Heart right ventricle (tissue), 16 donors: ENCODE measurements around the gene EPN3. TPM values are rescaled to one million over a fixed set of nuclear protein-coding genes. Genes with fewer than 3 reads are reported as not detected.

ENCODE experiments used
- ATAC-seq, 8 donors: fragments of 200-7000 bp; cut with Tn5 transposase; one replicate each; pipeline ENCODE4 v1.9.1; 2020; ENCODE audit warnings: mild to moderate bottlenecking in 8 of 8, moderate library complexity in 8 of 8, moderate number of reproducible peaks in 1 of 8
- DNase-seq, 2 donors: peaks; one replicate each; pipeline ENCODE4 v3.0.0-alpha.2; 2020
- H3K27ac ChIP-seq, 10 donors: fragments of 200-600 bp; sonication (generic) in 2 of 10; one replicate each; pipeline versions ENCODE4 v1.5.0 to v1.8.0; 2020 to 2022; ENCODE audit warnings: mild to moderate bottlenecking in 3 of 10
- H3K27me3 ChIP-seq, 7 donors: fragments of 200-600 bp; one replicate each; pipeline ENCODE4 v1.8.0; 2021 to 2022; ENCODE audit warnings: mild to moderate bottlenecking in 2 of 7
- H3K36me3 ChIP-seq, 9 donors: fragments of 200-600 bp; sonication (generic) in 1 of 9; one replicate each; pipeline versions ENCODE4 v1.5.0 to v1.8.0; 2020 to 2022; ENCODE audit warnings: mild to moderate bottlenecking in 2 of 9
- H3K4me1 ChIP-seq, 9 donors: fragments of 200-600 bp; sonication (generic) in 1 of 9; one replicate each; pipeline versions ENCODE4 v1.5.0 to v1.8.0; 2020 to 2022; ENCODE audit warnings: mild to moderate bottlenecking in 4 of 9
- H3K4me3 ChIP-seq, 10 donors: fragments of 200-600 bp; sonication (generic) in 2 of 10; one replicate each; pipeline versions ENCODE4 v1.5.0 to v1.8.0; 2020 to 2022; ENCODE audit warnings: mild to moderate bottlenecking in 7 of 10, moderate library complexity in 2 of 10
- H3K9me3 ChIP-seq, 11 donors: fragments of 200-600 bp in 10 of 11; sonication (generic) in 2 of 11; one replicate each; pipeline versions ENCODE4 v1.5.0 to v1.8.0; 2013 to 2022; ENCODE audit warnings: mild to moderate bottlenecking in 2 of 11, control low read depth in 1 of 11, moderate library complexity in 1 of 11
- CTCF ChIP-seq, 9 donors: fragments of 200-600 bp; sonication (generic) in 2 of 9; IDR thresholded peaks; one replicate each; pipeline versions ENCODE4 v1.5.0 to v1.8.0; 2021 to 2022; ENCODE audit warnings: antibody characterized with exemption in 9 of 9, mild to moderate bottlenecking in 5 of 9, moderate library complexity in 1 of 9
- WGBS, 2 donors: extraction: QIAGEN DNeasy Blood & Tissue Kit; methylation state at CpG; one replicate each; pipeline ENCODE4 v1.1.7; 2013; ENCODE audit warnings: inconsistent platforms in 1 of 2; 5-methylcytosine and 5-hydroxymethylcytosine counted together
- intact Hi-C, 10 donors: fragments of 100-400 bp; cut with DNase I; formaldehyde crosslinking; loops; one replicate each; pipeline versions ENCODE4 v1.11.1 to v1.14.2; 2022
- polyA plus RNA-seq, 2 donors: library from polyadenylated mRNA; stranded (reverse); fragments of 200-250 nt; gene quantifications; one replicate each; pipeline ENCODE4 v1.2.3, GENCODE V29; 2013
- total RNA-seq, 10 donors: library from RNA; stranded (reverse); fragmentation: NEBNext Ultra II Directional in 3 of 10; extraction: Animal tissue kit (Norgen Biotek cat#: 25700) in 3 of 10; gene quantifications; one replicate each; pipeline versions ENCODE4 v1.2.1 to v1.2.4, GENCODE V29; 2021 to 2023
- donor health status: Arrhythmogenic right ventricular cardiomyopathy.
- donor health status: ischemic (EF 13 %, LVEDD 7.1; RV severe dilation, severe dysfunction).
- donor health status: healthy with polysubstance abuse.
- donor health status: DM: no; HTN: yes; CAD: no.
- donor health status: DM: no; HTN: no; CAD: no.
- donor health status: ischemic (EF 25% LVEDD 6.9; RV normal size, moderate dysfunction).
- donor health status: ischemic (EF 25% LVEDD 5.7; RV mildly dilated, moderate dysfunction).
- donor health status: healthy.
- donor health status: DM: yes; HTN: yes; CAD: no.
- donor health status: Ischemic cardiomyopathy.
- donor health status: ischemic (EF 35%, LVEDD 5.7; RV mildly dilated, moderate dysfunction).
- donor health status: nonischemic (EF 11% LVEDD 7.7; RV severe dilation, severe dysfunction).
- donor health status: DM: yes; HTN: yes; CAD: no.
- donor health status: PGD.
- donor health status: ischemic (EF 29% LVEDD 5.4; RV normal size, mild dysfunction).
- donor health status: nonischemic (EF 23%, LVEDD 6.1; RV moderate dilation, normal function).

EPN3 gene
- total and polyA plus RNA-seq, 12 donors = 3.0 to 21.5 (median 10.1) TPM

- DNase-seq (no peak), ATAC-seq (no peak)
- Histone ChIP-seq H3K9me3 (no peaks in the 10 kb centered on the region), H3K4me1 (peaks cover 0 to 20% (median 11%) of the 10 kb centered on the region in 9 donors), H3K27me3 (peaks cover 0 to 4% (median 0%) of the 10 kb centered on the region in 7 donors), H3K4me3 (no peak overlapping the region), H3K36me3 (no peaks in the 10 kb centered on the region), H3K27ac (no peak overlapping the region)
- no peak for TF ChIP-seq CTCF (IDR thresholded peaks at IDR 0.05)
- 94 to 95% methylated on average over 12 of the region's 12 CpGs for WGBS, 2 donors
- intact Hi-C loops = no loop called here
Measured at GRCh38 chr17:50581316-50581715, 48.8 kb downstream of the EPN3 start.

- DNase-seq = peak; percentile 27 to 41
- peak overlapping the region in 7 of 10 donors; percentile 29 to 78 (median 60) for H3K27ac ChIP-seq
- H3K4me3 ChIP-seq = no peak overlapping the region
- peaks cover 0 to 20% (median 11%) of the 10 kb centered on the region in 9 donors for H3K4me1 ChIP-seq
- no peaks in the 10 kb centered on the region for H3K36me3 ChIP-seq
- H3K27me3 ChIP-seq = peaks cover 0 to 3% (median 0%) of the 10 kb centered on the region in 7 donors
- WGBS, 2 donors = 44 to 60% methylated on average over 2 of the region's 2 CpGs
- intact Hi-C loops = no loop called here
- ATAC-seq = peak; percentile 54 to 88 (median 74)
- H3K9me3 ChIP-seq = no peaks in the 10 kb centered on the region
- no peak for TF ChIP-seq CTCF (IDR thresholded peaks at IDR 0.05)
Measured at GRCh38 chr17:50582741-50583140, 50.2 kb downstream of the EPN3 start.

GRCh38 chr17:50583641-50584040, 51.1 kb downstream of the EPN3 start:
- Histone ChIP-seq H3K4me1 (peaks cover 3 to 24% (median 16%) of the 10 kb centered on the region in 9 donors), H3K4me3 (peak overlapping the region in 3 of 10 donors; percentile 6 to 15 (median 12))
- 40 to 54% methylated on average over 7 of the region's 7 CpGs for WGBS, 2 donors

DNA sequence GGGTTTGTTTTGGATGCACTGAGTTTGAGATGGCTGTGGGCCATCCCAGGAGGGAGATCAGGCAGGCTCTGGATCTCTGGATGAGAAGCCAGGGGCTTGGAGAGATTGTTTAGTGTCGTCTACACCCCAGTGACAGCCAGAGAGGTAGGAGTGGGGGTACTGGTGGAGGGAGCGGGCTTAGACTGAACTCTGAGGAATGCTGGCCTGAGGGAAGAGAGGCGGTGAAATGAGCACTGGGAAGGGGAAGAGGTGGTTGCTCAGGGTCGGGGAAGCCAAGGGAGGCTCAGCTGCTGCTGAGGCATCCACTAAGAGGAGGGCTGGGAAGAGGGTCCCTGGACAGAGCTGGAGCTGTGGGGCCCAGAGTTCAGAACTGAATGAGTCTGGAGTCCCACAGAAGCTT, 51.6 kb downstream of the EPN3 start:
- H3K36me3 ChIP-seq = no peaks in the 10 kb centered on the region
- peaks cover 5 to 29% (median 20%) of the 10 kb centered on the region in 9 donors for H3K4me1 ChIP-seq
- H3K4me3 ChIP-seq = peak overlapping the region in 3 of 10 donors; percentile 6 to 15 (median 12)
- TF ChIP-seq CTCF (IDR thresholded peaks at IDR 0.05) = no peak
- H3K27ac ChIP-seq = peak overlapping the region in 8 of 10 donors; percentile 12 to 78 (median 60)
- no peak for DNase-seq
- intact Hi-C loops = no loop called here
- ATAC-seq = peak in 2 of 8 donors; percentile 7 to 18
- peaks cover 0 to 3% (median 0%) of the 10 kb centered on the region in 7 donors for H3K27me3 ChIP-seq
- WGBS, 2 donors = 39 to 60% methylated on average over 4 of the region's 4 CpGs
- H3K9me3 ChIP-seq = no peaks in the 10 kb centered on the region

More at GRCh38 chr17:50583641-50584040, 51.1 kb downstream of the EPN3 start:
- ATAC-seq (peak; percentile 53 to 84 (median 75)), DNase-seq (peak; percentile 50 to 51)
- H3K36me3 ChIP-seq = no peaks in the 10 kb centered on the region
- no peak for TF ChIP-seq CTCF (IDR thresholded peaks at IDR 0.05)
- intact Hi-C loops = no loop called here
- H3K27me3 ChIP-seq = peaks cover 0 to 3% (median 0%) of the 10 kb centered on the region in 7 donors
- no peaks in the 10 kb centered on the region for H3K9me3 ChIP-seq
- peak overlapping the region in 8 of 10 donors; percentile 12 to 78 (median 66) for H3K27ac ChIP-seq
